ENCODE results near the gene SEC14L1.

Gene SEC14L1

DNA sequence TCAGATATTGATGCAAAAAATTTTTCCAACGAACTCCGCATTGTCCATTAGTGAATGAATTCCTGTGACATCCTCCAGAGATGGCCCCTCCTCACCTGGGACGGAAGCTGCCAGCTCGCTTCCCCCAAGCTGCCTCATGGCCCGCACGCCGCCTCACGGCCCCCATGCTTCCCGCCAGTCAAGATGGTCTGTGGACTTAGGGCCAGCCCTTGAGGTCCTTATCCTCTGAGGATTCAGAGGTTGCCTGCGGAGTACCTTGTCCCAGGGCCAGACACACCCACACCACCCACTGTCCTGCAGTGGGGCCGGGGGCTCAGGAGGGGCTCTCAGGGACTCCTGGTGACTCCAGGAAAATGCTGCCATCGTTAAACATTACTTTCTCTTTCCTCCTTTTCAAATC lies 73.6 kb downstream of the SEC14L1 start:
- no peak for DNase-seq (ENCODE audit: low read depth in 3 of 3)

DNA sequence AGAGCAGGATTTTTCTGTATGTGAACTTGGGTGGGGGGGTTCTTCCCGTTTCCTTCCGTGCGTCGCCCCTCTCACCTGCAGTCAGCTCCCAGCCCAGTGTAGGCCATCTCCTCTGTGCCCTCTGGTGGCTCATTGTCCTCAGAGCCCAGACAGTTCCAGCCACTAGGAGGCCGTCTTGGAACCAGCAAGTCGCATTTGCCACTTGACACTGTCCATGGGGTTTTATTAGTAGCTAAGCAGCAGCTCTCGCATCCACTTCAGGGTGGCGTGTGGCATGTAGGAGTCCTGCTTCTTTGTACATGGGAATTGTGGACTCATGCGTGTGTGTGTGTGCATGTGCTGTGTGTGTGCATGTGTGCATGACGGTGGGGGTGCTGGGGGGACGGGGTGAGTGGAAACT lies 74.0 kb downstream of the SEC14L1 start:
- no peak for DNase-seq (ENCODE audit: low read depth in 3 of 3)

DNA sequence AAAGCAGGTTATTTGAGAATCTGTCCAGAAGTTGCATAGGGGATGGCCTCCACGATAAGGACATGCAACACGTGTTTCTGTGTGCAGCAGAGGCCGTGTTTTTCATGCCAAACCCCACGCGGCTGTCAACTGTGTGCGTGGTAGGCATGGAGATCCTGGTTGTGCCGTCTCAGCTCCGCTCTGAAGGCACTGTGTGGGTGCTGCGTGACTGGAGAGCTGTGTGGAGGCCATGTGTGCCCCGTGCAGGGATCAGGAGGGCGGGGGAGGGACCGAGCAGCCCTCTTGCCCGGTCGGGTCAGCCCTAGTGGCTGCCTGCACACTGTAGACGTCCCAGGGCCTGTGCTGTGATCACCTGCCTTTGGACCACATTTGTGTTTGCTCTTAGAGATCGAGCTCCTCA lies 74.5 kb downstream of the SEC14L1 start:
- DNase-seq (ENCODE audit: low read depth in 3 of 3): no peak

DNA sequence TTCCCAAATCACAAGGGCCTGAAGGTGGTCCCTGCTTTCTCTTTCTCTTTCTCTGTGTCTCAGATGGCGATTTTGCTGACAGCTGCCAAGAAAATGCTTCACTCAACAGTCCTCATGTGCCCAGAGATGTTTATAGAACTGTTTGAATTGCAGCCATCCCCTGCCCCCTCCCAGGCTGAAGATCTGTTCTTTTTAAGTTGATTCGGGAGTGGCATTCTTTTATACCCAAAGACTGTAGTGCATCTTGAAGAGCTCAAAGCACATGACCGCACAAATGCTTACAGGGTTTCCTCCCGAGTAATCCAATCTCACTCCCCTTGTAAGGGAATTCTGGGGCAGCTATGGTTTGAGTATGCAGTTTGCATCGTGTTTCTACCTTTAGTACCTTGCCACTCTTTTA lies 75.7 kb downstream of the SEC14L1 start:
- no peak for DNase-seq (ENCODE audit: low read depth in 3 of 3)

DNA sequence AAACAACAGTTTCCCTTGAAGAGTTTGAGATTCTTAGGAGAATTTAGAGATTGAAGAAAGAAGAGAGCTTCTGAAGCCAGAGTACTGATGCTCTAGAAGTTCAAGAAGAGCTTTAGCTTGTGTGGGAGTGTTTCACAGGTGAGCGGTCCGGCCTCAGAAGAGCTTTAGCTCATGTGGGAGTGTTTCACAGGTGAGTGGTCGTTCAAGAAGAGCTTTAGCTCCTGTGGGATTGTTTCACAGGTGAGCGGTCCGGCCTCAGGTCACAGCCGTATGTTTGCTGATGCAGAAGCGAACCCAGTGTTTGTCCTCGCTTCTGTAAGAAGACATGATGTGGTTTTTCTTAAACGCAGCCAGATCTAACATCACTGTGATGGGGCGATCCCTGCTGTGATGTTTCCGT lies 76.4 kb downstream of the SEC14L1 start:
- no peak for DNase-seq (ENCODE audit: low read depth in 3 of 3)

DNA sequence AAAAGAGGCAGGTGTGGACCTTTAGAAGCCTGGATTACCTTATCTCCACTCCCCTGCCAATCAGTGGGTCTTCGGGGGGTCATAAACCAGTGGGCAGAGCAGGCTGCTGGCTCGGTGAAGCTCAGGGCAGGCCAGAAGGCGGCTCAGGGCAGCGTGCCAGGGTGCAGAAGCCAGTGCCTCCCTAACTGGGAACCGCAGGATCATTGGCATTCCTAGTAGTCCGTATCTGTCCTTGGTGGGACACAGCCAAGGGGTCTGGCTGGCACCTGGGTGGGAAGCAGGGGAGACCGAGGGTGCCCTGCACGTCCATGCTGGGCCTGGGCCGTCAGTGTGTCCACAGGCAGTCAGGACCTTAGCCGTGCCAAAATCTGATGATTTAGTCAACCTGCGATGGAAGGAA lies 76.8 kb downstream of the SEC14L1 start:
- DNase-seq (ENCODE audit: low read depth in 3 of 3): no peak

DNA sequence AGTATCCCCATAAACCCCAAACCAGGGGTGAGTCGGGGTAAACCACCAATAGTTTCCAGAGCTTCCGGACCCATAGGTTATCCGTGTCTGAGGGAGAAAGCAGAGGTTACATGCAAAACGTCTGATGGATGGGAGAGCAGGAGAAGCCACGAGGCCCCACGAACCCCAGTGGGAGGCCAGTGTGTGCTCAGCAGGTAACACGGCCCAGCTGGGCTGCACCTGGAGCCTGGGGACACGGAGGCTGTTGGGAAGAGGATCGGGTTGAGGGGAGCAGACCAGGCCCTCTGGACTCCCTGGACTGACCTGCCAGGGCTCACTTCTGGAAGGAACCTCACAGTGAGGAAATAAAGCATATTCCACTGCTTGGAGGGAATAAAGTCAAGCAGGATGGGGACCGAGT lies 78.1 kb downstream of the SEC14L1 start:
- no peak for DNase-seq (ENCODE audit: low read depth in 3 of 3)

DNA sequence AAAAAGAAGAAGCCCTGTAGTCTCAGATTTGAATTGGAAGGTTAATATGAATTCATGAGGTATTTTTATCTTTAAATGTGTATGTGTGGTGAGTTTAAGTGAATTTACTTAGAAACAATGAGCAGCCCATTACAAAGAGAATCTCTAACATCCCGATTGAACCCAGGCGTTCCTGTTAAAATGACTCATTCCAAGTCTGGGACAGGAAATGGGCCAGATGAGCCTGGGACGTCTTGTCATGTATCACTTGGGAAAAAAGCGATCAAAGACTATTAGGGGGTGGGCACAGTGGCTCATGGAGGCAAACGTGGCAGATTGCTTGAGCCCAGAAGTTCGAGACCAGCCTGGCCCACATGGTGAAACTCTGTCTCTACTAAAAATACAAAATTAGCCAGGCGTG lies 81.6 kb downstream of the SEC14L1 start:
- DNase-seq (ENCODE audit: low read depth in 3 of 3): no peak

DNA sequence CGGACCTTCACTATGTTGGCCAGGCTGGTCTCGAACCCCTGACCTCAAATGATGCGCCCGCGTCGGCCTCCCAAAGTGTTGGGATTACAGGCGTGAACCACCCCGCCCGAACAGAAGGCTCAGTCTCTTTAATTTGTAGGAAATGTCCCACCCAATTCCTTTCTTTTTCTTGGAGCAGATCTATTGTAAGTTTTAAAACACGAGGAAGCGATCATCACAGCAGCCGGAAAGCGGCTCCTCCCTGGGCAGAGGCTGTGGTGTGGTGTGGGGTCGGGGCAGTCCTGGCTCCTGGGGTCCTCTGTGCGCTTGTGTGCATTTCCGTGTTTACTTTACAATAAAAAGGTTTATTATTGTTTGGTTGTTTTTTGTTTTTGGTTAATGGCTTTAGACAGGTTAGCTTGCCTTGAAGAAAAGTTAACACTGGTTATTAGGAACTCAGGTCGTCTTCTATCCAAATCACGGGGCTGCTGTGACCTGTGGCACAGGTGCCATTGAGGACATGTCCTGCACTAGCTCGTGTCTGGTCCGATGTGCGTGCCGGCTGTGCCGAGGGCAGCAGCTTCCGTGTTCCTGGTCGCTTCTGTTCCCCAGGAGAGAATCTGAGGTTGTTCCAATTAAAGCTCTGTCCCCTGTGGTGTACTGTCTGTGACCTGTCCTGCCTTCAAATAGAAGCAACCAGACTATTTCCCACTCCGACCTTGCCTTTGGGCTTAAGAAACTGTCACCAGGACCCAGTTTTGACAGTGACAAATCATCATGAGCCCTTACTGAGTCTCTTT lies 83.1 kb downstream of the SEC14L1 start:
- DNase-seq (ENCODE audit: low read depth in 3 of 3): no peak

DNA sequence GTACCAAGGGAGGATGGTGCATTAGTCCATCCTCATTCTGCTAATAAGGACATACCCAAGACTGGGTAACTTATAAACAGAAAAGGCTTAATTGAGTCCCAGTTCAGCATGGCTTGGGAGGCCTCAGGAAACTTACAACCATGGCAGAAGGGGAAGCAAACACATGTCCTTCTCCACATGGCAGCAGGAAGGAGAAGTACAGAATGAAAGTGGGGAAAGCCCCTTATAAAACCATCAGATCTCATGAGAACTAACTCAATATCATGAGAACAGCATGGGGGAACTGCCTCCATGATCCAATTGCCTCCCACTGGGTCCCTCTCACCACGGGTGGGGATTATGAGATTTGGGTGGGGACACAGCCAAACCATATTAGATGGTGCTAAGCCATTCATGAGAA lies 84.5 kb downstream of the SEC14L1 start:
- DNase-seq (ENCODE audit: low read depth in 3 of 3): no peak

DNA sequence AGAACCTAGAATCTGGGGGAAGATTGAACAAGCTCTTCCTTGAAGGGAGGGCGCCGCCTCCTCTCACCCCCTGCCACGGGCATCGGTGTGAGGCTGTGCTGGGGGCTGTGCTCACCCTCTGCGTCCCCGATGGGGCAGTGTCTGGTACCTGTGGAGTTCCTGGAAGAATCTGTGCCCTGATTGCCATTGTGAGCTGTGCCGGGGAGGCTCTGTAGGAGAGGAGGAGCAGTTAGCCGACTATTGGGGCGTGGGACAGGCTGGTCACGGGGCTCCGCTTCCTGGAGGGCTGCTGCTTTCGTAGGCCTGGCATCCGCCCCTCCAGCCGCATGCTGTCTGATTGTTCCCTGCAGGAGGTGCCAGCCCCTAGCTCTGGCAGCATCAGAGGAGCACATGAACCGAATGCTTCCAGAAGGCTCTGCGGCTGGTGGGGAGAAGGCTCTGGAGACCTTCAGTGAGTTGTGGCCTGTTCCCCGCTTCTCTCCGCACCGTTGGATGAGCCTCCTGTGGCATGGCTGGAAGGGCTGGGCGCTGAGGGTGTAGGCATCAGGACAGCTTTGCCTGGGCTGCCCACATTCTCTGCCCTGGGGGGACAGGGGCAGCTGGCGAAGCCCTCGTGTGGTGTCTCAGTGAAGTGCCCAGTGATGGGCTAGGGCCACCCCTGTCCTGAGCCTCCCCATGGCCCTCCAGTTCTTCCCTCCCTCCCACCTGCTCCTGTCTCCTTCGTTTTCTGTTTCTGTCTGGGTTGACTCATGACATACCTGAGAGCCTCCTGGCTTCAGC lies 86.9 kb downstream of the SEC14L1 start:
- DNase-seq (ENCODE audit: low read depth in 3 of 3): no peak

DNA sequence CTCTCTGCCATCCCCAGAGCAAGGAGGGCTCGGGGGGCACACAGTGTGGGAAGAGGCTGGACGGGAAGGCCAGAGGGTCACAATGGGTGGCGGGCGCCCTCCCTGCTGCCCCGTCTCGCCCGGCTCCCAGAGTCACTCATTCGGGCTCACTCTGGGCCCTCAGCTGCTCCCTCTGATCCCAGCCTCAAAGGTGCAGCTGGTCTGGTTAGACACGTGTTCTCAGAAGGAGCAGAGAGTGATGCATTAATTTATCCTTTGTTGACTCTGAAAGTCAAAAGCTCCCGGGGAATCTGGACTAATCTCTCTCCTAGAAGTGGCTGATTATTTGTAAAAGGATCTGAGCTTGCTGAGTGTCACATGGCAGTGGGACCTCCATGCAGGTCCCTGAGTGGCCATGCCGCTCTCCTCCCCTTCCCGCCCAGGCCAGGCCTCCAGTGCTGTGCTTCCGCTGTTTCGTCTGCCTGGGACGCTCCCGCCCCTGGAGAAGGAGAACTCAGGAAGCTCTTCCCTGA lies 87.5 kb downstream of the SEC14L1 start:
- DNase-seq (ENCODE audit: low read depth in 3 of 3): no peak

DNA sequence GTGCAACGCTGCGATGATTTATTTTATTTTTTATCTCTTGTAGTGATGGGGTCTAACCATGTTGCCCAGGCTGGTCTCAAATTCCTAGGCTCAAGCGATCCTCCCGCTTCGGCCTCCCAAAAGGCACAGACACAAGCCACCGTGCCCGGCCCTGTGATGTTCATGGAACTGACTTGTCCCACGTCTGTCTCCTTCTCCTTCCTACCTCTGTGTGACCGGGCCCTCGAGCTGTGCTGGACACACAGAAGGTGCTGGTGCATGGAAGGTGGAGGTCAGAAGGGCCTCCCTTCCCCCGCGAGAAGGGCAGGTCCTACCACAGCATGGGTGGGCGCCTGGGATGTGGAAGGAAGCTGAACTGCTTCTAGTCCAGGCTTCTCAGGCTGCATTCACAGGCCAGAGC lies 88.0 kb downstream of the SEC14L1 start:
- no peak for DNase-seq (ENCODE audit: low read depth in 3 of 3)

DNA sequence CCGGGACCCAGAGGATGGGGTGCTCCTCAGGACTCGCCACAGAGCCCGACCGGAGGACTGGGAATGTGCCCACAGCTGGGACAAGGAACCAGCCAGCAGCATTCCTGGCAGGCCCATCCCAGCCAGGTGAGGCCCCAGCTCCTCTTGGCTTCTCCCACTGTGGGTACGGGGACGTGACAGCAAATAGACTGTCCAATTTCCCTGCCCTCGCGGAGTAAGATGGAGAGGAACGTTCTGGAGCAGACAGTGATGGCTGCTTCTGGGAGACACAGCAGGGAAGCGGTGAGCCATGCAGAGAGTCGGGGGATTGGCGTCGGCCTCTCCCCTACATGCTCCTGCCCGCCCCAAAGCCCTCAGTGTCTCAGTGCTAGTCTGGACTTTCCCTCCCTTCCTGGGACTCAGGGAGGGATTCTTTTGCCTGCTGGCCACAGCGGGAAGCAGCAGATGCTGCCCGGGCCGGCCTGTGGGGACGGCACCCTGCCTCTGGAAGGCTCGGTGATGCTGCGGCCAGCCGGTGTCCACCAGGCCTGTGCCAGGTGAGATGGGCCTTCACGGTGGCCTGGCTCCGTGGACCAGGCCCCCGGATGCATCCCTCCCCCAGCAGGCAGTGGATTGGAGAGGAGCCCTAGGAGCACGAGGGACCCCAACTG lies 89.1 kb downstream of the SEC14L1 start:
- DNase-seq (ENCODE audit: low read depth in 3 of 3): no peak

DNA sequence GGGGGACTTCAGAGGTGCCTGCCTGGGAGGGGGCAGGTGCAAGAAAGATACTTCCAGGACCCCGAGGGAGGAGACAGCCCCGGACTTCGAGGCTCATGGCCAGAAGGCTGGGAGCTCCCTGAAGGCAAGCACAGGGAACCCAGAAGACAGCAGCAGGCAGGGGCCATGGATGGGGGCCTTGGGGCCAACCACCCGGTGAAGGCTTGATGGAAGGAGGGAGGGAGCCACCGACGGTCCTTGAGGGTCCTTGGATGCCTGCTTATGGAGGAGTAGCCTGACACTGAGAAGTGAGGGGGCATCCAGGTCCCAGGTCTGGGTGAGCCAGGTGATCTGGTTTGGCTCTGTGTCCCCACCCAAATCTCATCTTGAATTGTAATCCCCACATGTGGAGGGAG lies 89.7 kb downstream of the SEC14L1 start:
- DNase-seq (ENCODE audit: low read depth in 3 of 3): no peak

DNA sequence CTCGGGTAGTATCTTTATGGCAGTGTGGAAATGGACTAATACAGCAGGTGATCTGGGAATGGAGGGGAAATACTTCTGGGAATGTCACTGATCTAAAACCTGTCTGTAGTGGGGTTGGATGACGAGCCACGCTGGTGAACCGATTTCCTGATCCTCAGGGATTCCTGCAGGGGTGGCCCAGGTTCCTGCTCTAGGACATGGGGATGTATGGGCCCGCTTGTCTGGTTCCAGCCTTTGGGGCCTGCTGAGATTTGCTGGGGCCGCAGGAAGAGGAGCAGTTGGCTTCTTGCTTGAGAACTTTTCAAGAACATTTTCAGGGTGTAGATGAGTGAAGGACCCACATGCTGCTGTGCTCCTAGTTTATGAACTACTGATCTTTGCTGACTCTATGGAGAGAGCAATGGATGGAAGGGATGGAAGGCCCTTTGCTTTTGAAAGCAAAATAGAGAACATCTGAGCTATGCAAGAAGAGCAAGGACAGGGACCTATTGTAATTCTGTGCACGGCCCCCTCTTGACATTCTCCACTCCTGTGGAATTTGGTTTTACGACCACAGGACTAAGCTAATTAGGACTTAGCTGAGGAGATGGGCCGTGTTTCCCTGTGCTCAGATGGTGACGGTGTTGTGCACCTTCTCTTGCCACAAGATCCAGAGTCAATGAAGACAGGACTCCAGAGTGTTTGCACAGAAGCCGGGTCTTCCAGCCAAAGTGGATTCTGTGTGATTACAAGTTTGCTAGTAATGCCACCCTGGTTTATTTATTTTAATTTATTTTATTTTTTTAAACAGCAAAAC lies 90.5 kb downstream of the SEC14L1 start:
- DNase-seq (ENCODE audit: low read depth in 3 of 3): no peak

DNA sequence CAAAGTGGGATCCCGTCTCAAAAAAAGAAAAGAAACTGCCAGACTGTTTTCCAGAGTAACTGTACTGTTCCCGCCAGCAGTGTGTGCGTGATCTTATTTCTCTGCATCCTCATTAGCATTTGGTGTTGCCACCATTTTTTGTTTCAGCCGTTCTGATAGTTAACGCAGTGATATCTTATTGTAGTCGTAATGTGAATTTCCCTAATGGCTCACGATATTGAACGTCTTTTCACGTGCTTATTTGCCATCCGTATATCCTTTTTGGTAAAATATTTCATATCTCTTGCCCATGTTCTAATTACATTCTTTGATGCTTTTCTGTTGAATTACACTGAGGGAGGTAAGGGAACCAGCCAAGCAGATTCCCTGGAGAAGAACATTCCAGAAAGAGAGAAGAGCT lies 92.4 kb downstream of the SEC14L1 start:
- no peak for DNase-seq (ENCODE audit: low read depth in 3 of 3)

DNA sequence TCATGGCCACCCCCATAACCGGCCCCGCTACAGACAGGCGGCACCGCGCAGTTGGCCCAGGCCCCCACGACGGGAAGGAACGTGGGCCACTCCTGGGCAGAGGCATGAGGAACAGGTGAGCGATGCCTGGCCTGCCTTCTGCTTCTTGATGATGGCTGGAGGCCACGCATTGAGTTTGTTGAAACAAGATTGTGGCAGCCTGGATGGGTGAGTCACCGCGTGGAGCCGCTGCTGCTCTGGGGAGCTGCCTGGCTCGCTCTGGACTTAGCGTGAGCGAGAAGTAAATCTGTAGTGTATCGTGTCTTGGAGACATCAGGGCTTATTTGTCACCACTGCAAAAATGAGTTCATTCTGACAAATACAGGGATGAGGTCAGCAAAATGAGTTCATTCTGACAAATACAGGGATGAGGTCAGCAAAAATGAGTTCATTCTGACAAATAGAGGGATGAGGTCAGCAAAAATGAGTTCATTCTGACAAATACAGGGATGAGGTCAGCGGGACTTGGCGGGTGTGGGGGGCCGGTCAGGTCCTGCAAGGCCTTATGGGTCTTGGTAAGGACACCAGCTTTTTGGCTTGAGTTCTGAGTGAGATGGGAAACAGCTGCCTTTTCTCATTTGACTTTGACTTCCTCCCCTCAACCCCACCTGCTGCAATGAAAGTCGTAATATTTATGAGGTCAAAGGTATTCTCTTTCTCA lies 93.0 kb downstream of the SEC14L1 start:
- DNase-seq (ENCODE audit: low read depth in 3 of 3): no peak

DNA sequence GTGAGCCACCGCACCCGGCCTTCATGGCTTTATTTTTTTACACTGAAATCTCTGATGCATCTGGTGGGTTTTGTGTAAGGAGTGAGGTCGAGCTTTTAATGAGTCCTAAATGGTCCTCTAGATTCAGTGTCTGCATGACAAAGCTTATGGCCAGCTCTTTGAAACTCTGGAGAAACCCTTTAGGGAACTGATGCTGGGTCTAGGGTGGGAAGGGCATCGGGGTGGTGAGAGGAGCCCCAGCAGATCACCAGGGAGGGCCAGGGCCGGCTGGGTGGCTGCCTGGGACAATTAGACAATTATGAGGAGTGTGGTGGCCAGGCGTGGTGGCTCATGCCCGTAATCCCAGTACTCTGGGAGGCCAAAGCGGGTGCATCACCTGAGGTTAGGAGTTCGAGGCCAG lies 93.9 kb downstream of the SEC14L1 start:
- no peak for DNase-seq (ENCODE audit: low read depth in 3 of 3)

DNA sequence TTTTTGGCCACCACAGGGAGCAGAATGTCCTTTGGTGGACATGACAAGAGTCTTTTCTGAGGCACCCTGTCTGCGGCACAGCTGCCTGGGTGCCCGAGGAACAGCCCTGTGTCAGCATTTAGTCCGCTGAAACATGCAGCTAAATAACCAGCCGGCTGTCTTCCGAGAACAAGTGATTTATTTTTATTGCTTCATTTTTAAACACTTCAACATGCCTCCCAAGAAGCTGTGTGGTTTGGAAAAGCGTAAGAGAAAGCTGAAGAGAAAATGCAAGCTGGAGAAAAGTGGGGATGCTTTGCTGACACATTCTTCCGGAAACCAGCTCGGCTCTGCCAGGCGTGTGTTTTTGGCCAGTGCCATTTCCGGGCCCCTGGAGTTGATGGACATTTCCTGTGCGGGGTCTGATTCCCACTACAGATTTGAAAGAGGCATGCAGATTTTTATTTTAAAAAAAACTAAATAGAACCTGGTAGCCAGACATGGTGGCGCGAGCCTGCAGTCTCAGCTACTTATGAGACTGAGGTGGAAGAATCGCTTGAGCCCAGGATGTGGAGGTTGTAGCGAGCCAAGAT lies 94.7 kb downstream of the SEC14L1 start:
- no peak for DNase-seq (ENCODE audit: low read depth in 3 of 3)

All from stimulated activated CD4-positive, alpha-beta T cell treated with anti-CD3 and anti-CD28 coated beads, TNF-alpha, amount 100 ng/mL, for 4 hours (primary cell).